IPS DF 19.7 (cell line): ENCODE data around the gene ZFAND6.

Experiments
- DNase-seq: peaks from one replicate; pipeline ENCODE4 v3.0.0-alpha.2; 2013; ENCODE audit warnings: low read depth, low spot score

ZFAND6 gene

DNA sequence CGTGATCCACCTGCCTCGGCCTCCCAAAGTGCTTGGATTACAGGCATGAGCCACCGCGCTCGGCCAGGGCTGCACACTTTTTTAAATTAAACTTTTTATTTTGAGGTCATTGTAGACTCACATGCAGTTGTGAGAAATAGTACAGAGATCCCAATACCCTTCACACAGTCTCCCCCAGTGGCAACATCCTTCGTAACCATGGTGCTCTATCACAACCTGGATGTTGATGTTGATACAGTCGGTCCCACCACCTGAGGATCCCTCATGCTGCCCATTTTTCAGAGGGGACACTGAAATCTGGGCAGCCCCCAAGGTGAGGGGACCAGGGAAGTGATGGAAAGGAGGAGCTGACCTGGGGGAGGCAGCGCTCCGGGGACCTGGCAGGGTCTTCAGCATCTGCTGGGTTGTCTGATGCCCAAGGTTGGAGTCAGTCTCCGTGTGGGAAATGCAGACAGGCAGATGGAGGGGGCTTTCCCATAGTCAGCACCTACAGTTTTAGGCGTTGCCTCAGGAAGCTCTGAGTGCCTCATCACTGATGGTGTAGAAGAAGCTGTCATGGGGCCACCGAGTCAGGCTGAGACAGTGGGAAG, 110.4 kb downstream of the ZFAND6 start:
- no peak for DNase-seq

DNA sequence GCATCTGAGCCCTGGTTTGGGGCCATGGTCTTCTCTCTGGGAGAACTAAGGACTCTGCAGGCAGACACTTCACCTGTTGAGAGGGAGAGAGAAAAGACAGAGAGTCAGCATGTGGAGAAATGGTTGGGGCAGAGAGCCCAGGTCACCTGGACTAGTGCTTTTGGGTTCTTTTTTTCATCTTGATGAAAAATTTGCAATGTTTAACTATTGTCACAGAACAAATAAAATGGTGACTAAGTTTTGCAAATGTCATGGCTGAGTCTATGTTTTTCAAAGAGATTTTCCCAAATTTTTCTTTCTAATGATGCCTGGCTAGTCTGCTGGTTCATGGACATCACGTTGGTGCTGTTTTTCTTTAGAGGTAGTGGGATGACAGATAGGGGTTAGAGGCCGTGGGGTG, 111.1 kb downstream of the ZFAND6 start:
- no peak for DNase-seq

DNA sequence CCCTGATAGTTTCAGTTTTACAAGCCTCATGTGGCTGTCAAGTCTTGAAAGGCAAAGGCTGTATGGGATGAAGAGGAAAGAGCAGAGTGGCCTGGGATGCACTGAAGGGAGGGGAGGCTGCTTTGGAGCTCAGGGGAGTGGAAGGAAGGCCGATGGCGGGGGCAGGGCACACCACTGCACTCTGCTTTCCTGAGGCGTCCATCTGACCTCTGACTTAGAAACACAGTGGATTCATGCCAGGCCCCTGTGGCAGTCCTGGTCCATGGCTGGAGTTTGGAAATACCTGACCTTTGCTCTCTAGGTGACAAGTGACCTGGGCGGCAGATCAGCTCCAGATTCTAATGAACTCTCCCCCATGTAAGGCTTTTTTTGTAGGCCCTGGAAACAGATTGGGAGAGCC, 112.3 kb downstream of the ZFAND6 start:
- DNase-seq = no peak

DNA sequence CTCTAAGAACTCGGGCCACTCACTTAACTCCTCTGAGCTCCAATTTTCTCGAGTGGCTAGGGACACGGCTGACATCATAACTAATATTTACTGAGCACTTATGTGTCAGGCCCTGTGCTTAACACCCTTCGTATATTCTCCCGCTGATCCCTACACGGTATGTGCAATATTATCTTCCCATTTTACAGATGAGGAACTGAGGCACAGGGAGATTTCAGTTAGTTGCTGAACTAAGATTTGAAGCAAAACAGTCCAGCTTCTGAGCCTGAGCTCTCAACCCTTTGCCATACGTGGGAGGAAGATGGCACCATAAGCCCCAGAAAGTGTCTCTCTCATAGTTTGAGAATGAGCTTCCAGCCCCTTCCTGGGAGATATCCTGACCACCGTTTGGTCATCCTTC, 112.9 kb downstream of the ZFAND6 start:
- DNase-seq = no peak

DNA sequence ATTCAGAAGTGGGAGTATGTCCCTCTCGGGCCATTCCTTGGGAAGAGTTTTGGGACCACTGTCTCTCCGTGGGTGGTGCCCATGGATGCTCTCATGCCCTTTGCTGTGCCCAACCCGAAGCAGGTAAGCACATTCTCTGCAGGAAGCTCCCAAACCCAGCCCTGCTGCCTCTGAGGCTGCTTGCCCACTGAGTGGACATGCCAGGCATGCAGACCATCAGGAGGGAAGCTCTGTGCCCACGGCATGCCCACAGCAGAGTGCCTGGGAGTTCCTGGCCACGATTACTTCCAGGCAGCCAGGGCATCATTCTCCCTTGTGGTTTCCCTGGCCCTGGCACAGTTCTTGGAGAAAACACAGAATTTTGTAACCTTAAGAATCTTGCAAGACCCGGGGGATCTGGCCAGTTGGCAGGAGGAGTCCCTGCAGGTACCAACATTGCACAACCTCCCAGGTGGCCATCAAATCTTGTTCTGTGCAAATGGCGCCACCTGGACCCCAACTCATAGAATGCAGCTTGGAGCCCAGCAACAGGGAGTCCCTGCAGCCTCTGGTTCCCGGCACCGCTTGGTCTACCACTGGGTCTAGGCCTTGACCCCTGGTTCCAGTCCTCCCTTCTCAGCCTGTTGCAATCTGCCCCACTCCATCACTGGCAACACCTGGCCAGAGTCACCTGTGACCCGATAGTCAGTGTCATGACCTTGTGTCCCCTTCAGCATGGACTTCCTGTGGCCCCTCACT, 113.7 kb downstream of the ZFAND6 start:
- DNase-seq = no peak

DNA sequence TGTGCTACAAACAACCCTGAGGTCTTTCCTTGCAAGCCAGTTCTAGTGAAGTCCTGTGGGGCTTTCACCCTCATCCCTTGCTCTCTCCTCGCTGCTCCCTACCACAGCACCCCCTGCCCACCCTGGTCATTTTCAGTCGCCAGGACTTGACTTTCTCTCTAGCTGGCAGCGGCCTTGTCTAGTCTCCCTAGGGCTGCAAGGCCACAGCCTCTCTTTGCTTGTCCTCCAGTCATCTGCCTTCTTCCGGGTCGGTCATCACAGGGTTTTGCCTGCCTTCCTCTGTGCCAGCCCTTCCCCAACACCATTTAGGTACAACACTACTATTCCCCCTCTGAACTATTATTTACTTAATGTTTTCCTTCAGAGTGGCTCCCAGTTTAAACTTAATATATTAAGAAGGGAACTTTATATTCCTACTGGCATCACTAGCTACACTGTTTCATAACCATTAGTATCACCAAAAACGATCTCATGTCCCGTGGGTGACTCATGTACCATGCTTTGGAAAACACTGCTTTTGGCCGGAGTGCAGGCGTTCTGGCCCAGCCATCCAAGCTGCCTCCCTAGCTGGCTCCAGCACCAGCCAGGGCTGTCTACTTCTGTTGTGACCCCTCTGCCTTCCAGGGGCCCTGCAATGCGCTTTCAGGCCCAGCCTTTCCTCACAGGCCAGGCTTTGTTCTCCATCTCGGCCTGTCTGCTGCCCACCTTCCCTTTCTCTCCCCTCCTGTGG, 114.7 kb downstream of the ZFAND6 start:
- no peak for DNase-seq

DNA sequence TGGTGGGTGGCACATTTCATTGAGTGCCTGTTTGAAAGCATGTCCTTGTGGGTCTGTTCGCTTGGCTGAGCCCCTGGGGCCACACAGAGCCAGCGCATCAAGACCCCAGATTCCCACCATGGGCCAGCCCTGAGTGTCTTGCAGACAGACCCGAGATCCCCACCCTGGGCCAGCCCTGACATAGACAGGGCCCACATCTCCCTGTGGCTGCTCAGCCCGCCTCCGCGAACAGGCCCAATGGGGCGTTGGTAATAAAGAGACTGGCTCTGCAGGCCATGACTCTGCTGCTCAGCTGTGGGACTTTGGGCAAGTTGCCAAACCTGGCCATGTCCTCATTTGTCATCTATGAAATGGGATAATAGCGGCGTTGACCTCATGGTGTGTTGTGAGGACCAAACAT, 116.0 kb downstream of the ZFAND6 start:
- no peak for DNase-seq

DNA sequence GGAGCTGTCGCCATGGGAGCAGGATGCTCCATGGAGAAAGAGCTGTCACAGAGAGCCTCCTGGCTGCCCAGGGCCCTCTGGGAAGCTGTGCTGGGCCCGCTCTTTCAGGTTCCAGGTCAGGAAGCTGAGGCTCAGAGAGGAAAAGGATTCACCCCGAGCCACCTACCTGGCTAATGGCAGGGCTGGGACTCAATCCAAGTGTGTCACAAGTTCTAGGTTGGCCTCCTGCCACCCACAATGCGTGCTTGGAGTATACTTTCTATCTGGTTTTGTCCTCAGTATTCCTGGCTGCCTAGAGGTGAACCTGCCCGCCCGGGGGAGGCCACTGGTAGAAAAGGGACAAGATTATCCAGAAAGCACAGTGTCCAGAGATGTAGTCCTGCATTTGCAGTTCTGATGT, 117.0 kb downstream of the ZFAND6 start:
- DNase-seq = no peak

DNA sequence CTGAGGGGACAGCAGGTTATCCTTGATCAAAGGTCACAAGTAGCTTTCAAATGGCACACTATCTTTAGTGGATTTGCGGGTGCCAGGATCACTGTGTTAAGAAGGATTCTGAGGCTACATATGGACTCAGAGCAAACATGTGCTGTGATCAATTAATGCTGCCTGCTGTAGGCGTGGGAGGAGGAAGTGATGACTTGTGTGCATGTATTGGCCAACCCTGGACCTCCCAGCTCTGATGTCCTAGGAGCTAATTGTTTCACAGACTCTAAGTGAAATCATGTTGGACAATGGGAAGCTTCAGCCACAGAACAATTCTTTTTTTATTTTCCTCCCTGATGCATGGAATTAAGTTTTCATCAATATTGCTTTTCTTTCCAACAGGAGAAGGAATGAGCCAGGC, 117.7 kb downstream of the ZFAND6 start:
- no peak for DNase-seq

DNA sequence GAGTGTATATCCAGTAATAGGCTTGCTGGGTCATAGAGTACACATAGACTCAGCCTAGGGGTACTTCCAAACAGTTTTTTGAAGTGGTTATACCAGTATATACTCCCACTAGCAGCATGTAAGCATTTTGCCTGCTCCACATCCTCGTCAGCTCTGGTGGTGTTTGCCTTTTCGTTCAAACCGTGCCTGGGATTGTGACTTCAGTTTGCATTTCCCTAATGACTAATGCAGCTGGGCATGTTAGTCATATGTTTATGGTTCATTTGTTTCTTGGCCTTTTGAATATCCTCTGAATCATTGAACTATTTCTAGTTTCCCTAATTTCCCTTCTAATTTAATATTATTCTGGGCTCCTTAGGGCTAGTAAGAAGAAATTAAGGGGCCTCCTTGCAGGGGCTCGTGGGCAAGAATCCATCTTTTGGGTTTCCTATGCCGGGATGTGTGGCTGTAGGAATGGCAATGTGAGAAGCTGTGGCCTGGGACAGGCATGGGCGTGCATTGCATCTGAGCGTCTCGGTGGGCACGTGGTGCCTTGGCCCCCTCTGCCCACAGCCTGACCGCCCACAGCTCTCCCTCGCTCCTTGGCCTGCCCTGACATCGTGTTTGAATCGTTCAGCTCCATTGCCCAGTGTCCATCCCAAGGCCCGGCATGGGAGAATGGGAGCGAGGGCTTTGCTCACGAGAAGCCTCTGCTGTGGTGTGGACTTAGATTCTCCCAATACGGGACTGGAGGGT, 119.7 kb downstream of the ZFAND6 start:
- no peak for DNase-seq

DNA sequence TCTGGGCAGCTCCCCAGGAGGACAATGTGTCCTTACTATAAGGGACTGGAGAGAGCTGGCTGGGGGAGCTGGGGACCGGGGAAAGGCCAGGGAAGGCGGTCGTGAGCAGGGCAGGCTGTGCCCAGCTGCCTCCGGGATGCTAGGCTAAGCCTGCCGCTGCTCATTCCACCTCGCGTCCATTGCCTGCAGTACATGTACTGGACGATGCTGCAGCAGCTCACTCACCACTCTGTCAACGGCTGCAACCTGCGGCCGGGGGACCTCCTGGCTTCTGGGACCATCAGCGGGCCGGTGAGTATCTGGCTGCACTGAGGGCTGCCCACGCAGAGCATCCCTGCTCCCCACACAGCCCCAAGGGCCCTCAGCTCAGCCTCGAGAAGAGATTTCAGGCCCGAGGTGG, 120.5 kb downstream of the ZFAND6 start:
- DNase-seq = no peak

DNA sequence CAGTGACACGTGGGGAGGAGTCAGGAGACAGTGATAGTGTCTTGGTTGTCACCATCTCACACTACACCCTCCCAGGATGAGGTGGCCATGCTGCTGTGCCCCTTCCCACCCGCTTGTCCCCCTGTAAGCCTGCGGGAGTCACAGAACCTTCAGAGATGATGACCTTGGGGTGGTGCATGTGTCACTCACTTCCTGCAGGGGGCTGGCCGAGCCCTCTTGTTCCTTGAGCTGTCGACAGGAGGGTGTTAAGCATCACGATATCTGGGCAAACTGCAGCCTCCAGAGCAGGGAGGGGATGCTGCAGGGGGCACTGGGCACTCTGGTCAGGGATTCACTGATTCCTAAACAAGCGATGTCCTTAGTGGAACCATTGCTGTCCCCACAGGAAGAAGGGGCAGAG, 121.0 kb downstream of the ZFAND6 start:
- DNase-seq = no peak

DNA sequence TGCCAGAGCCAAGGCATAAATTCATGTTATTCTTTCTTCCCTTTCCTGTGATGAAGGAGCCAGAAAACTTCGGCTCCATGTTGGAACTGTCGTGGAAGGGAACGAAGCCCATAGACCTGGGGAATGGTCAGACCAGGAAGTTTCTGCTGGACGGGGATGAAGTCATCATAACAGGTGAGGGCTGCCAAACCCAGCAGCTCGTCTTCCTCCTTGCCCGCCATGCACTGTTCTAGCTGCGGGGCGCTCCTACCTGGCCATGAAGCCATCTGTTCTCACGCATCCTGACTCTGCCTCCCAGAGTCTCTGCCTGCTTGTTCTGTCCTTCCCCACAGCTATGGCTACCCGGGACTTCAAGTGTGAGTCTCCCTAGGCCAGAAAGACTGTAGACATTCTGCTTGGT, 121.5 kb downstream of the ZFAND6 start:
- DNase-seq = no peak

DNA sequence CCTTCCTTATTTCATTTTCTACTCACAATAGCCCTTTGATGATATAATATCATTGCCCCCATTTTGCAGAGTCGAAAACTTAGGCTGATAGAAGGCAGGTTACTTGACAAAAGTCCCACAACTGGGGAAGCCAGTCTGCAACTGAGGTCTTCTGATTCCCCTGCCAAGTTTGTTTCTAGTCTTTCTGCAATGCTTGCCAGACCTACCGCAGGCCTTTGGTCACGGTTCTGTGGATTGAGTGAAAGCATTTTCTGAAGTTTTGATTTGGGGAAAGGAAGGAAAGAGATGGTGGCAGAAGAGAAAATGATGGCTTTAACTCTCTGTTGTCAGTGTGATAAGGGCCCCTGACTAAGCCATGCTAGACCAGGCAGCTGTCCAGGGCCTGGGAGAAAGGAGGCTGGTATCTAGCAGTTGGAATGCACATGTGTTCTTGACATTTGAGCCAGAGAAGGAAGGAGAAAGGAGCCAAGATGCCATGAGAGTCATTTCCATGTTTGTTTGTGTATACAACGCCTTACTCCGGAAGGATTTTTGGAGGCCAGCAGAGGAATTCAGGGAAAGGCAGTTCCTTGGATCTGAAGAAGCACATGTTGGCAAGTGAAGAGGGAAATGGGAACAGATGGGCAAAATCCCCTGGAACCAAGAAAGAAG, 123.3 kb downstream of the ZFAND6 start:
- no peak for DNase-seq

DNA sequence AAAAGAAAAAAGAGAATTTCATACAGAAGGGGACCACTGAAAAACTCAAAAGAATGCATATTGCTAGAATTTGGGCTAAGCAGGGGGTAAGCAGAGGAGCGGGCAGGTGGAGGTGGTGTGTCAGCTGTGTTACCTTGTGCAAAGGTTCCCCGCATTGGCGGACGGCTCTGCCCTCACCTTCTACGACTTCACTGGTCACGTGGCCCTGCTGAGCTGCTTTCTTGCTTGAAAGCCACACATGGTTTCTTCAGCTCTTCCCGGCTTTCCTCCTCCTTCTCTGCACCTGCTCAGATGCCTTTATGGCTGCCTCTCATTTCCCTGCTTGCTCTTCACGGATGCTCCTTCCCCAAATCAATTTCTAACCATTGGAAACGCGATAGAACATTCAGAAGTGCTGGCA, 123.8 kb downstream of the ZFAND6 start:
- no peak for DNase-seq

DNA sequence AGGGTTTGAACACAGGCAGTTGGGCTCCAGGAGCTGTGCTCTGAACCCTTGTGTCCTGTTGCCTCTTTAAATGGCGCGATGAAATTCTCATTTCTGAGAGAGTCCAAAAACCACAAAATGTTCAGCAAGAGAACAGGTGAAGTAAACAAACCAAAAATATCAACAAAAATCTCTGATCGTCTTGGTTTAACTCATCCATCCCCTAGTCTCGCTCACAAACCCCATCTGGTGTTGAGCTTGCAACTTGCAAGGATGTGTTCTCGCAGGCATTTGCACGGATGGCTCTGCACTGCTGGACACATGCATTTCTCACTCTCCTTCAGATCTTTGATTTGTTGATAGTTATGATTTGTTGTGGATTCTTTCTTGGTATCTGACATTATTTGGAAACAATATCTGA, 124.4 kb downstream of the ZFAND6 start:
- DNase-seq = no peak

DNA sequence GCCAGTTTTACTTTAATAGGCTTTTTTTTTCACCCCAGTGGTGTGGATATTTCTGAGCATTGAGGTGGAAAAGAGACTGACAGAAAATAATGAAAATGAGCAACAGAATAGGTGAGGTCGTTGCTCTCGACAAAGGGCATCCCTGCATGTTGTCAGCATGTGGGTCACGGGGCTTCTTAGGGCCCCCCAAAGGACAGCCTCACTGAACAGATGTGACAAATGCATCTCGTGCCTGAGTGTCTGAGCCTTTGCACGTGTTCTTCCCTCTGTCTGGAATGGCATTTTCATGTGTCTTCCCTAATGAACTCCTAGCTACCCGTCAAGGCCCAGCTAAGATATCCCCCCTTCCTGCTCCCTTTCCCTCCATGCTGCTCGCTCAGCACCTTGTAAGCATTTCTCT, 125.1 kb downstream of the ZFAND6 start:
- DNase-seq = no peak

DNA sequence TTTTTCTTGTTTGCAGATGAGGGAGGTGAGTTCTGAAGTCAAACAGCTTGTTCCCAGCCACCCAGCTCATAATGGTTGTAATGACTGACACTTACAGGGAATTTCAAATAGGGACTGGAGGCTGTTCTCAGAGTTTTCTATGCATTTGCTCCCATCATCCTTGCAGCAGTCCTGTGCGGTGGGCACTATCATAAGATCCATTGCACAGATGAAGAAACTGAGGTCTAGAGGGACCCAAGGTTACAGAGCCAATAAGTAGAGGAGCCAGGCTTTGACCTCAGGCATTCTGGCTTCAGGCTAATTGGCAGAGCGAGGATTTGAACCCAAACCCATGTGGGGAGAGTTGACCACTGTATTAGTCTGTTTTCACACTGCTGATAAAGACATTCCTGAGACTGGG, 125.7 kb downstream of the ZFAND6 start:
- DNase-seq = no peak

DNA sequence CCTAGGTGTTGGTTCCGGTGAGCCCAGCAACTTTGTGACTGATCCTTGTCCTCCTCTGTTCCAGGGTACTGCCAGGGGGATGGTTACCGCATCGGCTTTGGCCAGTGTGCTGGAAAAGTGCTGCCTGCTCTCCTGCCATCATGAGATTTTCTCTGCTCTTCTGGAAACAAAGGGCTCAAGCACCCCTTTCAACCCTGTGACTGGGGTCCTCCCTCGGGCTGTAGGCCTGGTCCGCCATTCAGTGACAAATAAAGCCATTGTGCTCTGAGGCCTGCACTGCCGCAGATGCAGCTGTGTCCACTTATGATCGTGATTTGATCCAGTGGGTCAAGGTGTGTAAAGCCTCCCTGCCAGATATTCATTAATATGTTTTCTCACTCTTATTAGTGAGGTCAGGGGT, 126.6 kb downstream of the ZFAND6 start:
- no peak for DNase-seq

DNA sequence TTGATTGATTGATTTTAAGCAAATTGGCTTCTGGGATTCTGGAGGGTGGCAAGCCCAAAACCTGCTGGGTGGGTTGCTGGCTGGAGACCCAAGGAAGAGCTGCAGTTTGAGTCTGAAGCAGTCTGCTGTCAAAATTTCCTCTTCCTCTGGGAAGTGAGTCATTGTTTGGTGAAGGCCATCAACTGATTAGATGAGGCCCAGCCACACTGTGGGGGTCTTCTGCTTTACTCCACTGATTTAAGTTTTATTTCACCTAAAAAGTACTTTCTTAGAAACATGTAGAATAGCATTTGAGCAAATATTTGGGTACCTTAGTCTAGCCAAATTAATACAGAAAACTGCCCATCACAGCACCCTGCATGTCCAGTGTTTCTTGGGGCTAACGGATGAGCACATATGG, 127.1 kb downstream of the ZFAND6 start:
- DNase-seq = no peak
